GM19468 (cell line): Measurements from ENCODE around the gene CHRNA5.
"Not testable (repeated sequence)": the region's sequence is repeated elsewhere in the genome, so short reads cannot be mapped to it uniquely, and the experiment has no call there.

Experiments
- ATAC-seq: cut with Tn5 transposase; IDR thresholded peaks from one replicate; pipeline ENCODE4 v1.9.1; 2021; ENCODE audit warnings: mild to moderate bottlenecking, moderate library complexity, moderate number of reproducible peaks; ENCODE audit not compliant: unreplicated experiment; ENCODE audit errors: extremely low read depth

Gene CHRNA5

DNA sequence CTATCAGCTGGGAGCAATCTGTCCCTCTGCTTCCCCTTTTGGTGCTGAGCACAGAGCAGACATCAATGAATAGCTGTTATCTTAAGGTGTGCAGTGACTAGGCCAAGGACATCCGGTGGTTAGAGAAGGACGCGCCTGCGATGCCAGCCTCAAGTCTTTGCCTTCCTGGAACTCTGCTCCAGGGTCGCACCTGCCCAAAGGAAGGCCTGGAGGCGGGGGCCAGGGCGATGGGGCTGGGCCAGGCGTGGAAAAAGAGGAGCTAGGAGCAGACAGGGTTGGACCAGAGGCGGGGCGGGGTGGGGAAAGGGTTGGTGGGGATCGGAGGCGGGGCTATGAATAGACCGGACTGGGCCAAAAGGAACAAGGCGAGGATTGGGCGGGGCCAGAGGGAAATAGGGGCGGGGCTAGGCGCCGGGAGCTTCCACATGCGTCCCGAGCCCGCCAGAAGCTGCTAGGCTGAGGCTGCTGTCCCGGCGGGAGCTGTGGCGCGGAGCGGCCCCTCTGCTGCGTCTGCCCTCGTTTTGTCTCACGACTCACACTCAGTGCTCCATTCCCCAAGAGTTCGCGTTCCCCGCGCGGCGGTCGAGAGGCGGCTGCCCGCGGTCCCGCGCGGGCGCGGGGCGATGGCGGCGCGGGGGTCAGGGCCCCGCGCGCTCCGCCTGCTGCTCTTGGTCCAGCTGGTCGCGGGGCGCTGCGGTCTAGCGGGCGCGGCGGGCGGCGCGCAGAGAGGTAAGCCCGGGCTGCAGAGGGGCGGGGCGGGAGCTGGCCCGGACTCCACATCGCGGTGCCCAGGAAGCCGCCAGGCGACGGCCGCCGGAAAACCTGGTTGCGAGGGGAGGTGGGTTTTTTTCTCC, at the start of gene CHRNA5:
TSS of gene CHRNA5 (plus strand) at position 424 of the 854 bp plus-strand sequence. CDS start at position 624, 200 bp downstream.
- peak; percentile 58 for ATAC-seq

DNA sequence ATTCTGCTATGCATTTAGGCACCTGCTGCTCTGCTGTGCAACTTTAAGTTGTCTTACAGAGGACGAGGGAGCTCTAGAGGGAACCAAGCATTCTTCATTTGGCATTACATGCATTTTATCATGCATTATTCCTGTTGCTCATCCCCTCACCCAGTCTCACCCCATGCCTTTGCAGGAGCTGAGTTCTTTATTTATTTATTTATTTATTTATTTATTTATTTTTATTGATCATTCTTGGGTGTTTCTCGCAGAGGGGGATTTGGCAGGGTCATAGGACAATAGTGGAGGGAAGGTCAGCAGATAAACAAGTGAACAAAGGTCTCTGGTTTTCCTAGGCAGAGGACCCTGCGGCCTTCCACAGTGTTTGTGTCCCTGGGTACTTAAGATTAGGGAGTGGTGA, 45.3 kb upstream of the CHRNA5 start:
- not testable (repeated sequence) for ATAC-seq

DNA sequence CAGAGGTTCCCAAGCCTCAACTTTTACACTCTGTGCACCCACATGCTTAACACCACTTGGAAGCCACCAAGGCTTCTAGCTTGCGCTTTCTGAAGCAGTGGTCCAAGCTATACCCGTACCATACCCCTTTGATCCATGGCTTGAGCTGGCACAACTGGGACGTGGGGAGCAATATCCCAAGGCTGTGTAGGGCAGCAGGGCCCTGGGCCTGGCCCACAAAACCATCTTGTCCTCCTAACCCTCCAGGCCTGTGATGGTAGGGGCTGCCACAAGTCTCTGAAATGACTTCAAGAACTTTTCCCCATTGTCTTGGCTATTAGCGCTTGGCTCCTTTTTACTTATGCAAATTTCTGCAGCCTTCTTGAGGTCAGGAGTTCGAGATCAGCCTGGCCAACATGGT, 41.1 kb upstream of the CHRNA5 start:
- no peak for ATAC-seq

GRCh38 chr15:78527325-78527724, 38.0 kb upstream of the CHRNA5 start:
- no peak for ATAC-seq

- ATAC-seq = no peak
These were observed 32.0 kb upstream of the CHRNA5 start for GRCh38 chr15:78533331-78533730.

DNA sequence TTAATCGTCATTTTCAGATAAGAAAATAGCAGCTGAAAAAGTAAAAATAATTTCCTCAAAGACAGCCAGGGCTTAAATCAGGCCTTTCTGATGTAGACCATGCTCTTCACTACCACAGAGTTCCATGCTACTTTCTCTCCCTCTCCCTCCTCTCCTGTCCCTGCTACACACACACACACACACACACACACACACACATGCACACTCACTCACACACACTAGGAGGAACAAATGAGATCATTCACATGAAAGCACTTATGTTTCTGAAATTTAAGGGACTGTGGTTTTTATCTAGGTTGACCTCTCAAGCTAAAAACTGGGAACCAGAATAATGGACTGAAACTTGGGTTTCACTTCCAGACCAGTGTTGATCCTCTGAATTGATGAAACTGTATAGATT, 29.2 kb upstream of the CHRNA5 start:
- no peak for ATAC-seq

- ATAC-seq = no peak
These were observed 27.9 kb upstream of the CHRNA5 start for GRCh38 chr15:78537266-78537905.

DNA sequence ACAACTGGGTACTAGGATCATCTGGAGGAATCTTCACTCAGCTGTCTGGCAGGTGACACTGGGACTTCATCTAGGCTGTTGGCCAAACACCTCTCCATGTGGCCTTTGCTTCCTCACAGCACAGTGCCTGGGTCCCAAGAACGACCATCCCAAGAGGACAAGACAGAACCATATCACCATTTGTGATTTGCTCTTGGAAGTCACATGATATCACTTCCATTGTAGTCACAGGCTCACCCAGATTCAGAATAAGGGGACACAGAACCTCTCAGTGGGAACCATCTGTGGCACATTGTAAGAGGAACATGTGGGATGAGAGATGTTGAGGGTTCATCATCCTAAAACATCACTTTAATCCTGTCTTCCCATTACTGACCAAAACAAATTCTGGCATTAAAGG, 27.0 kb upstream of the CHRNA5 start:
- ATAC-seq = no peak

GRCh38 chr15:78539464-78540140, 25.7 kb upstream of the CHRNA5 start:
- not testable (repeated sequence) for ATAC-seq

GRCh38 chr15:78540141-78540870, 25.0 kb upstream of the CHRNA5 start, which contains the start of gene PSMA4:
Gene PSMA4, plus strand, starts transcription at chr15:78540444. Its CDS starts 1,484 bp downstream, at chr15:78541928.
- ATAC-seq = peak; percentile 28

GRCh38 chr15:78540871-78541743, 24.2 kb upstream of the CHRNA5 start:
- no peak for ATAC-seq

GRCh38 chr15:78541744-78542034, 23.6 kb upstream of the CHRNA5 start:
- ATAC-seq = no peak

- no peak for ATAC-seq
These were observed 22.7 kb upstream of the CHRNA5 start for GRCh38 chr15:78542647-78543046.

- no peak for ATAC-seq
These were observed 15.1 kb upstream of the CHRNA5 start for GRCh38 chr15:78550194-78550593.

DNA sequence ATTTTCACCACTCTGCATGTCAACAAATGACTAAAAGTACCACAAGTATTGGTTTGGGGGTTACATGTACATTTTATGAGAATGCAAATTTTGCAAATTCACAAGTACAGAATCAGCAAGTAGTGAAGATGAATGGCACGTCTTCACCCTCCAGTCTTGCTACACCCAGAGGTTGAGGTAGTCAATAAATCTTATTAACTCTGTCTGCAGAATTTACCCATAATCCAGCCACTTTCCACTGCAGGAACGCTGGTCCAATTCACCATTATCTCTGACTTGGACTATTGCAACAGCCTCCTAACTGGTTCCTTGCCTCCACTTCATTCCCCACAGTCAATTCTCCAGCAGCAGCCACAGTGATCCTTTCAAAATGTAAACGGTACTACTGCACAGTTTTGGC, 14.5 kb upstream of the CHRNA5 start:
- ATAC-seq = no peak

DNA sequence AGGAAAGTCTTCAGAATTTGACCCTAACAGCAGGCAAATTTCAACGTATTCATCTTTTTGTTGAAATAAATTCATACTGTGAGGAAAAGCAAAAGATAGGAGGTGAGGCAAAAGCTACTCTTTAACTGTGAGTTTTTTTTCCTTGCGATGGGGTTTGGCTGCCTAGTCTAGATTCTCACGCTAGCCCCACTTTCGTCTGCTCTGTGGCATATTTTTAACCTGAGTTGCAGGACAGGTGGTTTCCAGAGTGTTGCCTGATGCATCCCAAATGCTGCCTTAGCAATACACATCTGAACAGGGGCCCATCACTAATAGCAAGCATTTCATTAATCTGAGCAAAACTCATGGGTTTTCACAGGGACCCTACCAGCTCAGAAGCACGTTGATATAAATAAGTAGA, 13.4 kb upstream of the CHRNA5 start:
- ATAC-seq = no peak

- no peak for ATAC-seq
These were observed 12.7 kb upstream of the CHRNA5 start for GRCh38 chr15:78552597-78552996.

DNA sequence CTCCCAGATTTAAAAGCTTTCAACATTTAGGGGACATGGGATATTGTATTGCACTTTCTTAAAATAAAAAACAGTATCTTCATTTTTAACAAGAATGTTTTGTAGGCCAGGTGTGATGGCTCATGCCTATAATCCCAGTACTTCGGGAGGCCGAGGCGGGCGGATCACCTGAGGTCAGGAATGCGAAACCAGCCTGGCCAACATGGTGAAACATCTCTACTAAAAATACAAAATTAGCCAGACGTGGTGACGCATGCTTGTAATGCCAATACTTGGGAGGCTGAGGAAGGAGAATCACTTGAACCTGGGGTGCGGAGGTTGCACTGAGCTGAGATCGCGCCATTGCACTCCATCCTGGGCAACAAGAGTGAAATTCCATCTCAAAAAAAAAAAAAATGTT, 5.1 kb upstream of the CHRNA5 start:
- not testable (repeated sequence) for ATAC-seq

DNA sequence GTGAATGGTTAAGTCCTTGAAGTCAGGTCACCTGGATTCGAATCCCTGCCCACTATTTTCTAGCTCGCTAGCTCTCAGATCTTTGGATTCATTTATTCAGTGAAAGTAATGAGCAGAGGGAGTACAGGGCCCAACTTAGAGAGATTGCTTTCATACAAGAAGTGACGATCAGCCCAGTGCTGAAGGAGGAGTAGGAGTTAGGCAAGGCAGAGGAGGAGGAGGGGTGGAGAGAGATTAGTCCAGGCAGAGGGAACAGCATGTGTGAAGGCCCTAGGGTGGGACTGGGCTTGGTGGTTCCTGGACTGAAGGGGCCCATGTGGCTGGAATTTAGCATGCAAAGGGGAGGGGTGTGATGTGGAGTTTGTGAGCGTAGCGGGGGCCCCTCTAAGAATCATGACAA, 3.8 kb upstream of the CHRNA5 start:
- no peak for ATAC-seq

DNA sequence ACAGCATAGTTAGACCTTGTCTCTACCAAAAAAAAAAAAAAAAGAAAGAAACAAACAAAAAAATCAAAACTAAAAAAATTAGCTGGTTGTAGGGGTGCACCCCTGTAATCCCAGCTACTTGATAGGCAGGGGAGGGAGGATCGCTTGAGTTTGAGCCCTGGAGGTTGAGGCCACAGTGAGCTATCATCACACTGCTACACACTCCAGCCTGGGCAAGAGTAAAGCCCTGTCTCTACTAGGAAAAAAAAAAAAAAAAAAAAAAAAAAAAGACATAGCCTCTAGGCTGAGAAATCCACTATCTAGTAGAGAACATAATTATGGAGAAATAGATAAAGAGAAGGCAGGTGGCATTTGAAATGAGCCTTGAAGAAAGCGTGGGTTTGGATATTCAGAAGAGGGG, 2.2 kb upstream of the CHRNA5 start:
- ATAC-seq = no peak
